ENCODE measurements around the gene RRP1B. TPM values are rescaled to one million over a fixed set of nuclear protein-coding genes. Genes with fewer than 3 reads are reported as not detected.

RRP1B gene
- total RNA-seq, 1 donor, result 17.4 TPM

- TF ChIP-seq CTCF (IDR thresholded peaks at IDR 0.05; ENCODE audit: extremely low read depth, low read depth, low read length), result no peak
Measured at GRCh38 chr21:43688906-43689305, 29.5 kb downstream of the RRP1B start.

GRCh38 chr21:43689556-43690337 lies 30.4 kb downstream of the RRP1B start:
- no peaks in the 10 kb centered on the region for H3K9me3 ChIP-seq (ENCODE audit: low read depth, low read length)
- no peaks in the 10 kb centered on the region for H4K20me1 ChIP-seq (ENCODE audit: insufficient read depth, low read length)
- H3K4me2 ChIP-seq (ENCODE audit: insufficient read depth, low read length), result no peak overlapping the region
- DNase-seq (ENCODE audit: insufficient read length, low spot score, missing footprints), result peak; percentile 50
- H3K36me3 ChIP-seq (ENCODE audit: insufficient read depth, low read length), result peaks cover 70% of the 10 kb centered on the region
- H3K4me3 ChIP-seq (ENCODE audit: insufficient read depth, low read length), result no peak overlapping the region
- H3K27ac ChIP-seq (ENCODE audit: low read depth, low read length), result no peak overlapping the region
- no peak overlapping the region for H2AFZ ChIP-seq (ENCODE audit: low read length)
- H3K27me3 ChIP-seq (ENCODE audit: insufficient read depth, low read length), result no peaks in the 10 kb centered on the region
- H3K4me1 ChIP-seq (ENCODE audit: insufficient read depth, low read length), result no peaks in the 10 kb centered on the region
- H3K79me2 ChIP-seq (ENCODE audit: insufficient read depth, low read length), result no peaks in the 10 kb centered on the region
- TF ChIP-seq CTCF (IDR thresholded peaks at IDR 0.05; ENCODE audit: extremely low read depth, low read depth, low read length), result no peak

More at GRCh38 chr21:43688906-43689305, 29.5 kb downstream of the RRP1B start:
- no peaks in the 10 kb centered on the region for H3K9me3 ChIP-seq (ENCODE audit: low read depth, low read length)
- no peaks in the 10 kb centered on the region for H3K4me1 ChIP-seq (ENCODE audit: insufficient read depth, low read length)
- H3K4me3 ChIP-seq (ENCODE audit: insufficient read depth, low read length), result no peak overlapping the region
- no peaks in the 10 kb centered on the region for H4K20me1 ChIP-seq (ENCODE audit: insufficient read depth, low read length)
- no peak overlapping the region for H3K4me2 ChIP-seq (ENCODE audit: insufficient read depth, low read length)
- H3K79me2 ChIP-seq (ENCODE audit: insufficient read depth, low read length), result no peaks in the 10 kb centered on the region
- H3K27ac ChIP-seq (ENCODE audit: low read depth, low read length), result no peak overlapping the region
- no peak for DNase-seq (ENCODE audit: insufficient read length, low spot score, missing footprints)
- peaks cover 70% of the 10 kb centered on the region for H3K36me3 ChIP-seq (ENCODE audit: insufficient read depth, low read length)
- no peaks in the 10 kb centered on the region for H3K27me3 ChIP-seq (ENCODE audit: insufficient read depth, low read length)
- H2AFZ ChIP-seq (ENCODE audit: low read length), result no peak overlapping the region

- Histone ChIP-seq H4K20me1 (ENCODE audit: insufficient read depth, low read length) (no peaks in the 10 kb centered on the region), H3K36me3 (ENCODE audit: insufficient read depth, low read length) (peaks cover 70% of the 10 kb centered on the region), H3K4me2 (ENCODE audit: insufficient read depth, low read length) (no peak overlapping the region), H2AFZ (ENCODE audit: low read length) (no peak overlapping the region), H3K4me1 (ENCODE audit: insufficient read depth, low read length) (no peaks in the 10 kb centered on the region), H3K79me2 (ENCODE audit: insufficient read depth, low read length) (no peaks in the 10 kb centered on the region), H3K9me3 (ENCODE audit: low read depth, low read length) (no peaks in the 10 kb centered on the region), H3K4me3 (ENCODE audit: insufficient read depth, low read length) (no peak overlapping the region), H3K27ac (ENCODE audit: low read depth, low read length) (no peak overlapping the region), H3K27me3 (ENCODE audit: insufficient read depth, low read length) (no peaks in the 10 kb centered on the region)
- TF ChIP-seq CTCF (IDR thresholded peaks at IDR 0.05; ENCODE audit: extremely low read depth, low read depth, low read length), result no peak
- peak; percentile 9 for DNase-seq (ENCODE audit: insufficient read length, low spot score, missing footprints)
Measured at GRCh38 chr21:43690346-43690745, 31.0 kb downstream of the RRP1B start.

GRCh38 chr21:43691086-43691795 lies 31.9 kb downstream of the RRP1B start:
- no peak for TF ChIP-seq CTCF (IDR thresholded peaks at IDR 0.05; ENCODE audit: extremely low read depth, low read depth, low read length)
- H4K20me1 ChIP-seq (ENCODE audit: insufficient read depth, low read length), result no peaks in the 10 kb centered on the region
- H3K4me3 ChIP-seq (ENCODE audit: insufficient read depth, low read length), result no peak overlapping the region
- no peaks in the 10 kb centered on the region for H3K79me2 ChIP-seq (ENCODE audit: insufficient read depth, low read length)
- H3K27me3 ChIP-seq (ENCODE audit: insufficient read depth, low read length), result no peaks in the 10 kb centered on the region
- H3K9me3 ChIP-seq (ENCODE audit: low read depth, low read length), result no peaks in the 10 kb centered on the region
- no peak overlapping the region for H3K27ac ChIP-seq (ENCODE audit: low read depth, low read length)
- H3K4me1 ChIP-seq (ENCODE audit: insufficient read depth, low read length), result no peaks in the 10 kb centered on the region
- no peak overlapping the region for H3K4me2 ChIP-seq (ENCODE audit: insufficient read depth, low read length)
- no peak overlapping the region for H2AFZ ChIP-seq (ENCODE audit: low read length)
- peaks cover 62% of the 10 kb centered on the region for H3K36me3 ChIP-seq (ENCODE audit: insufficient read depth, low read length)
- peak; percentile 39 for DNase-seq (ENCODE audit: insufficient read length, low spot score, missing footprints)
